B cell (primary cell): ENCODE data around the gene ADGRD1. TPM values are rescaled to one million over a fixed set of nuclear protein-coding genes. Genes with fewer than 3 reads are reported as not detected.

Experiments
- ATAC-seq: fragments of 200-7000 bp; cut with Tn5 transposase; one replicate; pipeline ENCODE4 v1.10.0; 2021; ENCODE audit warnings: low read depth, mild to moderate bottlenecking, moderate number of reproducible peaks, moderate library complexity
- CTCF ChIA-PET: fragments of 350-600 bp; sonication (Branson Sonifier 250); formaldehyde crosslinking; loops from one replicate; lab custom pipeline; 2021; ENCODE audit warnings: antibody characterized with exemption, inconsistent platforms; lab: Charles Lee
- POLR2A ChIA-PET: fragments of 350-600 bp; sonication (Branson Sonifier 250); formaldehyde crosslinking; loops from one replicate; lab custom pipeline; 2021; ENCODE audit warnings: antibody characterized with exemption; lab: Charles Lee
- DNase-seq: peaks from one replicate; pipeline ENCODE4 v3.0.0; 2013
- H2AFZ ChIP-seq: 2 replicates; pipeline ENCODE4 v1.6.1; 2012; ENCODE audit warnings: mild to moderate bottlenecking, low read depth, low read length; ENCODE audit not compliant: insufficient read depth, poor library complexity, severe bottlenecking
- H3K27ac ChIP-seq, 2 donors: 1 replicate in 1 of 2; 2 replicates in 1 of 2; pipeline ENCODE4 v1.5.1; 2012 to 2013; ENCODE audit warnings: low read length in 2 of 2, mild to moderate bottlenecking in 2 of 2, moderate library complexity in 1 of 2
- H3K27me3 ChIP-seq, 4 experiments: fragments of 200-600 bp in 1 of 4; sonication (generic) in 1 of 4; replicated peaks in 1 of 4; 1 replicate in 2 of 4; 2 replicates in 2 of 4; pipeline versions ENCODE4 v1.6.1 to v1.7.0; 2013 to 2016; ENCODE audit warnings: low read length in 3 of 4, mild to moderate bottlenecking in 2 of 4, mixed read lengths in 1 of 4, moderate library complexity in 1 of 4; ENCODE audit not compliant: insufficient read depth in 4 of 4, control insufficient read depth in 3 of 4; ENCODE audit errors: control extremely low read depth in 1 of 4
- H3K36me3 ChIP-seq, 2 experiments: replicated peaks in 1 of 2; 1 replicate in 1 of 2; 2 replicates in 1 of 2; pipeline versions ENCODE4 v1.6.1 to v1.7.1; 2013; ENCODE audit warnings: low read length in 1 of 2; ENCODE audit not compliant: insufficient read depth in 2 of 2, control insufficient read depth in 1 of 2; ENCODE audit errors: control extremely low read depth in 1 of 2, extremely low read depth in 1 of 2
- H3K4me1 ChIP-seq, 2 donors: fragments of 200-600 bp in 1 of 2; sonication (generic) in 1 of 2; 1 replicate in 1 of 2; 2 replicates in 1 of 2; pipeline versions ENCODE4 v1.5.1 to v1.6.1; 2013 to 2017; ENCODE audit warnings: low read length in 2 of 2; ENCODE audit not compliant: control insufficient read depth in 2 of 2, insufficient read depth in 2 of 2
- H3K4me2 ChIP-seq: replicated peaks from 2 replicates; pipeline ENCODE3; 2012; ENCODE audit warnings: mild to moderate bottlenecking, low read depth, low read length; ENCODE audit not compliant: poor library complexity, severe bottlenecking
- H3K4me3 ChIP-seq, 5 experiments: fragments of 200-600 bp in 1 of 5; sonication (generic) in 1 of 5; 1 replicate in 3 of 5; 2 replicates in 2 of 5; pipeline versions ENCODE4 v1.5.1 to v1.7.0; 2011 to 2016; ENCODE audit warnings: low read length in 4 of 5, mild to moderate bottlenecking in 4 of 5, low read depth in 2 of 5, control low read depth in 1 of 5, moderate library complexity in 1 of 5; ENCODE audit not compliant: insufficient read depth in 1 of 5; ENCODE audit errors: control extremely low read depth in 1 of 5, extremely low read depth in 1 of 5
- H3K79me2 ChIP-seq: fragments of 200-600 bp; sonication (generic); one replicate; pipeline ENCODE4 v1.6.0; 2016; ENCODE audit warnings: low read length; ENCODE audit not compliant: control insufficient read depth, insufficient read depth
- H3K9ac ChIP-seq: fragments of 200-600 bp; sonication (generic); 2 replicates; pipeline ENCODE4 v1.6.1; 2017; ENCODE audit warnings: mild to moderate bottlenecking, low read length, moderate library complexity
- H3K9me3 ChIP-seq, 3 donors: one replicate each; pipeline versions ENCODE4 v1.6.1 to v1.7.1; 2013; ENCODE audit warnings: low read length in 2 of 3; ENCODE audit not compliant: control insufficient read depth in 2 of 3, insufficient read depth in 1 of 3; ENCODE audit errors: control extremely low read depth in 1 of 3
- H4K20me1 ChIP-seq: 2 replicates; pipeline ENCODE4 v1.6.0; 2012; ENCODE audit warnings: mild to moderate bottlenecking, low read length; ENCODE audit not compliant: insufficient read depth, control insufficient read depth, poor library complexity, severe bottlenecking
- H3K27ac Mint-ChIP-seq: one replicate; pipeline ENCODE4 v1.8.0; 2021; ENCODE audit warnings: mixed read lengths
- H3K27me3 Mint-ChIP-seq: one replicate; pipeline ENCODE4 v1.8.0; 2021; ENCODE audit warnings: mixed read lengths
- H3K4me1 Mint-ChIP-seq: one replicate; pipeline ENCODE4 v1.8.0; 2021; ENCODE audit warnings: mixed read lengths
- H3K4me3 Mint-ChIP-seq: one replicate; pipeline ENCODE4 v1.8.0; 2021; ENCODE audit warnings: mixed read lengths
- H3K9me3 Mint-ChIP-seq: one replicate; pipeline ENCODE4 v1.8.0; 2022; ENCODE audit warnings: mixed read lengths; ENCODE audit not compliant: insufficient read depth
- EZH2 ChIP-seq: IDR thresholded peaks from 2 replicates; pipeline ENCODE4 v1.6.1; 2012; ENCODE audit warnings: borderline replicate concordance, low read depth, mild to moderate bottlenecking, moderate library complexity, low read length; ENCODE audit not compliant: insufficient read depth, poor library complexity, severe bottlenecking
- WGBS: methylation state at CpG from one replicate; pipeline ENCODE4 v1.1.5; 2013; ENCODE audit warnings: missing lambda C conversion rate; ENCODE audit not compliant: insufficient coverage; 5-methylcytosine and 5-hydroxymethylcytosine counted together
- intact Hi-C: fragments of 100-400 bp; cut with micrococcal nuclease; formaldehyde crosslinking; loops from one replicate; pipeline ENCODE4 v1.10.0; 2022
- polyA plus RNA-seq: library from polyadenylated mRNA; depleted of rRNA; stranded (reverse); fragments of >200 nt; gene quantifications from 2 replicates; pipeline ENCODE4 v1.2.3, GENCODE V29; 2012
- total RNA-seq, 2 donors: library from RNA; stranded (reverse); fragments of 120-200 nt in 1 of 2; gene quantifications; 1 replicate in 1 of 2; 2 replicates in 1 of 2; pipeline versions ENCODE4 v1.2.3 to v1.2.4, GENCODE V29; 2013 to 2022
- TF ChIP-seq, protein P1 (sequence below): fragments of 200-600 bp; IDR thresholded peaks from one replicate; pipeline ENCODE4 v1.8.0; 2022; ENCODE audit warnings: antibody characterized with exemption, mild to moderate bottlenecking

Gene ADGRD1
- total and polyA plus RNA-seq, 2 donors (not counting 1 experiment from before 2014, with no cell fraction given) = 1.1 to 2.2 TPM

DNA sequence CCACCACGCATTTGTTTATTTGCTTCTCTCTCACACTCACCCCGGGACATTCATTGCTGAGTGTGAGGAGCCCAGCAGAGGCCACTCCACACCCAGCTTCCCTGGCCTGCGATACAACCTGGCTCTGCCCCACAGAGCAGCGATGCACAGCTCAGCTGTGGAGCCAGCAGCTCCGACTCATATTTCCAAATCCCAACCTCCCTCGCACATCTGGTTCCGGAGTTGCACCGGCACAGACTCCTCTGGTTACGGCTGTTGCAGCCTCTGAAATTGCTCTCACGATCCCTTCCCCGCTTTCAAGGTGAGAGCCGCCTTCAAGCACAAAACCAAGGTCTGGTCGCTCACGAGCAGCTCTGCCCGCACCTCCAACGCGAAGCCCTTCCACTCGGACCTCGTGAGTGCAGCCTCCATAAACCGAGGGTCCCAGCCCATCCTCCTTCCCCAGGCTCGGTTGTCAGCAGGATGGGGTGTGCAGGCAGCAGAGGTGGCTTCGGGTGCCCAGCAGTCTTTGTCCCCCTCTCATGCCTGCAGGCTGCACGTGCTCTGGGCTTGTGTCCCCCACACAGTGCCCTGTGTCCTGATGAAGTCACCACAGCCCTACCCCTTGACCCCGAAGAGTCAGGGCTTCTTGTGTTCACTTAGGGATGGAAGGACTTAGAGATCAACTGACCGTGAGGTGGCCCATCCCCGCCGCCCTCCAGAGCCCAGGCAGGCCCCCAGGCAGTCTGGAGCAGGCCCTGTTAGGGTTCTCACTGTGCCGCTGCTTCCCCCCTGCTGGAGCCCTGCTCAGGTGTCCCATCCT is 184.3 kb downstream of the ADGRD1 start:
- no peak for DNase-seq

More for the DNA sequence above, 184.3 kb downstream of the ADGRD1 start:
- ChIA-PET POLR2A (no interaction called here), CTCF (no interaction called here)
- WGBS = 85% methylated on average over 25 of the region's 28 CpGs
- H3K27me3 Mint-ChIP-seq = no peaks in the 10 kb centered on the region
- H3K4me1 ChIP-seq = no peaks in the 10 kb centered on the region
- TF ChIP-seq, protein P1, sequence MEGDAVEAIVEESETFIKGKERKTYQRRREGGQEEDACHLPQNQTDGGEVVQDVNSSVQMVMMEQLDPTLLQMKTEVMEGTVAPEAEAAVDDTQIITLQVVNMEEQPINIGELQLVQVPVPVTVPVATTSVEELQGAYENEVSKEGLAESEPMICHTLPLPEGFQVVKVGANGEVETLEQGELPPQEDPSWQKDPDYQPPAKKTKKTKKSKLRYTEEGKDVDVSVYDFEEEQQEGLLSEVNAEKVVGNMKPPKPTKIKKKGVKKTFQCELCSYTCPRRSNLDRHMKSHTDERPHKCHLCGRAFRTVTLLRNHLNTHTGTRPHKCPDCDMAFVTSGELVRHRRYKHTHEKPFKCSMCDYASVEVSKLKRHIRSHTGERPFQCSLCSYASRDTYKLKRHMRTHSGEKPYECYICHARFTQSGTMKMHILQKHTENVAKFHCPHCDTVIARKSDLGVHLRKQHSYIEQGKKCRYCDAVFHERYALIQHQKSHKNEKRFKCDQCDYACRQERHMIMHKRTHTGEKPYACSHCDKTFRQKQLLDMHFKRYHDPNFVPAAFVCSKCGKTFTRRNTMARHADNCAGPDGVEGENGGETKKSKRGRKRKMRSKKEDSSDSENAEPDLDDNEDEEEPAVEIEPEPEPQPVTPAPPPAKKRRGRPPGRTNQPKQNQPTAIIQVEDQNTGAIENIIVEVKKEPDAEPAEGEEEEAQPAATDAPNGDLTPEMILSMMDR = no peak
- no peak for TF ChIP-seq EZH2
- H3K27me3 ChIP-seq = no peaks in the 10 kb centered on the region
- no peaks in the 10 kb centered on the region for H3K36me3 ChIP-seq
- H3K27ac Mint-ChIP-seq = no peak overlapping the region
- no peak overlapping the region for H3K4me3 Mint-ChIP-seq
- no peaks in the 10 kb centered on the region for H3K9me3 ChIP-seq
- no peaks in the 10 kb centered on the region for H3K79me2 ChIP-seq
- H3K9ac ChIP-seq = no peak overlapping the region
- no peak overlapping the region for H2AFZ ChIP-seq
- no peaks in the 10 kb centered on the region for H4K20me1 ChIP-seq
- no peaks in the 10 kb centered on the region for H3K4me1 Mint-ChIP-seq
- no peak overlapping the region for H3K4me3 ChIP-seq
- intact Hi-C loops = no loop called here
- ATAC-seq = no peak
- no peak overlapping the region for H3K4me2 ChIP-seq
- no peaks in the 10 kb centered on the region for H3K9me3 Mint-ChIP-seq
- H3K27ac ChIP-seq = no peak overlapping the region
